Activated naive CD4-positive, alpha-beta T cell treated with anti-CD3 and anti-CD28 coated beads, Interleukin-2, amount 50 U/mL, for 24 hours (primary cell): ENCODE measurements around the gene NADSYN1.

ENCODE experiments used
- H3K27ac Mint-ChIP-seq: one replicate; pipeline ENCODE4 v1.8.0; 2021; ENCODE audit warnings: mild to moderate bottlenecking, mixed read lengths
- H3K27me3 Mint-ChIP-seq: one replicate; pipeline ENCODE4 v1.8.0; 2021; ENCODE audit warnings: mixed read lengths
- H3K36me3 Mint-ChIP-seq: one replicate; pipeline ENCODE4 v1.8.0; 2021; ENCODE audit warnings: mixed read lengths
- H3K4me1 Mint-ChIP-seq: one replicate; pipeline ENCODE4 v1.8.0; 2021; ENCODE audit warnings: mixed read lengths
- H3K4me3 Mint-ChIP-seq: one replicate; pipeline ENCODE4 v1.8.0; 2021; ENCODE audit warnings: mild to moderate bottlenecking, mixed read lengths
- H3K9me3 Mint-ChIP-seq: one replicate; pipeline ENCODE4 v1.8.0; 2021; ENCODE audit warnings: mixed read lengths

NADSYN1 gene

DNA sequence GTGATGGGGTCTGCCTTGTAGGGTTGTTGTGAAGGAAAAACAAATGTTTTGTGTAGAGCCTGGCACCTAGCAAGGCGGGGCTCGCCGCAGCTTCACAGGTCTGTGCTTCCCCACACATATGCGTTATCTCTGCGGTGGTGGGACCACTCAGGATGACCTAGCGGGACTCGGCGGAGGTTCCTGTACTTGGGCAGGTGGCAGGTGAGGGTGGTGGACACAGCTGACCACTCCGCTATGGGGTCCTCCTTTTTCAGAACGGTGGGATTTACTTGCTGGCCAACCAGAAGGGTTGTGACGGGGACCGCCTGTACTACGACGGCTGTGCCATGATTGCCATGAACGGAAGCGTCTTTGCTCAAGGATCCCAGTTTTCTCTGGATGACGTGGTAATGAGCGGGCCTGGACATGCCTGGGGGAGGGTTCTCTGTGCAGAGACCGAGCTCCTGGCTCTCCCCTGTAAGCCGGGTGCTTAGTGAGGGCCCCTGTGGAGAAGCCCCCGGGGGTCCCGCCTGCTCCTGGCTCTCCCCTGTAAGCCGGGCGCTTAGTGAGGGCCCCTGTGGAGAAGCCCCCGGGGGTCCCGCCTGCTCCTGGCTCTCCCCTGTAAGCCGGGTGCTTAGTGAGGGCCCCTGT lies 21.3 kb downstream of the NADSYN1 start:
- Mint-ChIP-seq H3K4me3 (no peak overlapping the region), H3K27me3 (no peaks in the 10 kb centered on the region), H3K9me3 (no peaks in the 10 kb centered on the region), H3K36me3 (peaks cover 8% of the 10 kb centered on the region), H3K4me1 (no peaks in the 10 kb centered on the region), H3K27ac (no peak overlapping the region)

DNA sequence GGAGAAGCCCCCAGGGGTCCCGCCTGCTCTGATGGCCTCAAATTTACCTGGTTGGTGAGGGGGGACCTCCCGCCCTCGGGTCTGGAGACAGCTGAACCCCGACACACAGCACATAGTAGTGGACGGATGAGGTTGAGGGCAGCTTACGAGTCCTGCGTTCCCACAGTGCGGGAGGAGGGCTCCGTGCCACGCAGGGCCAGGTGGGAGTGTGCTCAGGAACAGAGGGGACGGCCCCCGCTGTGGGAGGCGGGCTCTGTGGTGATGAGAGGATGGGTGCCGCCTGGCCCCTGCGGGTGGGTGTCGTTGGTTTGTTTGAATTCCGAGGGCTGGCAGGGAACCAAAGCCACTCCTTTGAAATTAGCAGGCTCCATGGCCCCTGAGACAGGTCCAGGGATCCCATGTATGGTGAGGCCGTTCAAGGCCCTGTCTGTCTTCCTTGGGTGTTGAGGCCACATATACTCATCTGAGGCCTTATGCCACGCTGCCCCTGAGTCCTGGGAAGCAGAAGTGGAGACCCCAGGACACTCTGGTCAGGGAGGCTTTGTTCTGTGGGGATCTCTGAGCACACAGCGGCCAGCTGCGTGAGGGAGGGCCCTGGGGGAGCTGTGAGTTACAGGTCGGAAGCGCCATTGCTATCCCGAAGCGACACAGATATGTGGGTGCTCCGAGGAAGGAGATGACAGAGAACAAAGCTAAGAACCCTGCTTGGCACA lies 21.9 kb downstream of the NADSYN1 start:
- Mint-ChIP-seq H3K36me3 (peaks cover 10% of the 10 kb centered on the region), H3K9me3 (no peaks in the 10 kb centered on the region), H3K4me1 (no peaks in the 10 kb centered on the region), H3K4me3 (no peak overlapping the region), H3K27me3 (no peaks in the 10 kb centered on the region), H3K27ac (no peak overlapping the region)

DNA sequence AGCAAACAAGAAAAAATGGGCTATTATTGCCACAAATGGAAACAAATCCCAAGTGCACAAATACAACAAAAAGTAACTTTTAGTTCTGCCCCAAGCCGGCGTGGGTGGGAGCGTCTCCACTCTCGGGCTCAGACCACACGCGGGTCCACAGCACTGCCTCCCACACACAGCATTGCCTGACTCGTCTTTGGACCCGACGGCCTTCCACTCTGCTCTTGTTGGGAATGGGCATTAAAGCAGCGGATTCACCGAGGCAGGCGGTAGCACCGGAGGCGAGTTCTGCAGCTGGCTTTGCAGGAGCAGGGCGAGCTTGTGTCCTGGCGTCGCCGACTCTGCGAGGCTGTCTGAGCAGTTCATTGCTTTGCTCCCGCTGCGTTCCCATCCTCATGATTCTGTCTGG lies 23.0 kb downstream of the NADSYN1 start:
- peaks cover 10% of the 10 kb centered on the region for H3K36me3 Mint-ChIP-seq

DNA sequence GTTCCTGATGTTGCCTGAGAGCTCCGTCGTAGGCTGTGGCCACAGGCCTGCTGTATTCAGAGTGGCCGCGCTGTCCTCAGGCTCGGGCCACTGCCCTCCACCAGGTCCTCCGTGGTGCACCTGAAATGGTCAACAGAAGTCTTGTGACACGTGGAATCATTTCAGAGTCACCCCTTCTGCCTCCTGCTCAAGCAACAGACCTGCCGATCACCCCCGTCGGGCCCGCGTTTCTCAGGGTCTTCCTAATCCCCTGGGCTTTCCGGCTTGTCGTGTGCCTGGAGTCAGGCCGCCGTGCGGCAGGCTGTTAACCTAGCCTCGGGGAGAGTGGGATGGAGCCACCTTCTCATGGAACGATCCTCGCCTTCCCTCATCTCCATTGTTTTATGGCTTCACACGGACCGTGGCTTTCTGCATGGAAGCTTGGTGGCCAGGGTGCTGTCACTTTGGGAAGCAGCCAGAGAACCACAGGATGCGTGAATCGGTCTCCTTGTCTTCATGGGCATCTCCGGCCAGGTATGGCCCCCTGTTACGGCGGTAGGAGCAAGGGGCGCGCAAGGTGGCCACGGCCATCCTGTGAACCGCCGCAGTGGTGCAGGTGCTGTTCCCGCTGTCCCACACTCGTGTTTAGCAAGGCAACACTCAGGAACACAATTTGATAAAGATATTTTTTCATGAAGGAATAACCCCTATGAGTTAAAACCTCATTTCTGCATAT lies 24.1 kb downstream of the NADSYN1 start:
- Mint-ChIP-seq H3K36me3 (peaks cover 13% of the 10 kb centered on the region), H3K4me3 (no peak overlapping the region), H3K4me1 (no peaks in the 10 kb centered on the region), H3K9me3 (no peaks in the 10 kb centered on the region), H3K27me3 (no peaks in the 10 kb centered on the region), H3K27ac (no peak overlapping the region)

More for the DNA sequence above, 23.0 kb downstream of the NADSYN1 start:
- H3K27me3 Mint-ChIP-seq: no peaks in the 10 kb centered on the region
- no peaks in the 10 kb centered on the region for H3K4me1 Mint-ChIP-seq
- no peak overlapping the region for H3K27ac Mint-ChIP-seq
- H3K4me3 Mint-ChIP-seq: no peak overlapping the region
- no peaks in the 10 kb centered on the region for H3K9me3 Mint-ChIP-seq

DNA sequence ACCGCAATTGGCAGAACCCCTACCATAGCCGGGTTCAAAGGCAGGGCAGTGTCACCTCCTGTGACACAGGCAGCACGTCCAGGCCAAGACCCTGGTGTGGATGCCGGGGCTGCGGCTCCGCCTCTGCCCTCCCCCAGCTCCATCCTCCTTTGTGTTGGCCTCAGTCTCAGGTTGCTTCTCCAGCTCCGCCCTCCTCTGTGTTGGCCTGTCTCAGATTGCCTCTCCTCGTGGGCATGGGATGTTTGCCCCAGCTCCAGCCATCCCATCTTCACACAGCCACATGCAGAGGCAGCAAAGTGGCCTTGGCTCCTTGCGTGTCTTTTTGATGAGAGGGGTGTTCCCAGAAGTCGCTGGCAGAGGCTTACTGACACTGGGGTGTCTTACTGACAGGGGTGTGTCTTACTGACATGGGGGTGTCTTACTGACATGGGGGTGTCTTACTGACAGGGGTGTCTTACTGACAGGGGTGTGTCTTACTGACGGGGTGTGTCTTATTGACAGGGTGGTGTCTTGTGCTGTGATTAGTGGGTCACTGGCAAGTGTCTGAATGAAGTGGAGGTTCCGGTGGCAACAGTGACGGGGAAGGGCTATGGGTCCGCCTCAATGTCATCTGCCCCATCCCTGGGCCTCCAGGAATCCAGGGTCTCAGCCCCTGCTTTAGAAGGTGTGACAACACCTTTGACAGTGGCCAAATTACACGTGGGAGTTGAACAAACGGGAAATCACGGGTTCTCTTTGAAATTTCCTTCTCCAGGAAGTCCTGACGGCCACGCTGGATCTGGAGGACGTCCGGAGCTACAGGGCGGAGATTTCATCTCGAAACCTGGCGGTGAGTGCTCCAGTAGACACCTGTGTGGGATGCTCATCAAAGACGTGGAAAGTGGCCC lies 24.9 kb downstream of the NADSYN1 start:
- peaks cover 13% of the 10 kb centered on the region for H3K36me3 Mint-ChIP-seq

DNA sequence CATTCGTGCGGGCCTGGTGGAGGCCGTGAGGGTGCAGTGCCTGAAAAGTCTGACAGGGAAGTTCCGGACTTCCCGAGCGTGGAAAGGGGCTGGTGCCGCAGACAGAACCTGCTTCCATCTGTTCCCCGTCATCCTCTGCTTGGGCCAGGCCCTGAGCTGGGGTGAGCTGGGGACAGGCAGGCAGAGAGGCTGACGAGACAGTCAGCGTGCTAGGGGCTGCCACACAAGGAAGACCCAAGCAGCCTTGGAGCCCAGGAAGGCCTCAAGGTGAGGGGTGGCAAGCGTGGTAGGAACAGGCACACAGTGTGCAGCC lies 25.5 kb downstream of the NADSYN1 start:
- Mint-ChIP-seq H3K27ac (no peak overlapping the region), H3K27me3 (no peaks in the 10 kb centered on the region), H3K4me1 (no peaks in the 10 kb centered on the region), H3K4me3 (no peak overlapping the region), H3K36me3 (peaks cover 17% of the 10 kb centered on the region), H3K9me3 (no peaks in the 10 kb centered on the region)

More for the DNA sequence above, 24.9 kb downstream of the NADSYN1 start:
- no peaks in the 10 kb centered on the region for H3K4me1 Mint-ChIP-seq
- H3K9me3 Mint-ChIP-seq: no peaks in the 10 kb centered on the region
- no peaks in the 10 kb centered on the region for H3K27me3 Mint-ChIP-seq
- no peak overlapping the region for H3K4me3 Mint-ChIP-seq
- H3K27ac Mint-ChIP-seq: no peak overlapping the region

DNA sequence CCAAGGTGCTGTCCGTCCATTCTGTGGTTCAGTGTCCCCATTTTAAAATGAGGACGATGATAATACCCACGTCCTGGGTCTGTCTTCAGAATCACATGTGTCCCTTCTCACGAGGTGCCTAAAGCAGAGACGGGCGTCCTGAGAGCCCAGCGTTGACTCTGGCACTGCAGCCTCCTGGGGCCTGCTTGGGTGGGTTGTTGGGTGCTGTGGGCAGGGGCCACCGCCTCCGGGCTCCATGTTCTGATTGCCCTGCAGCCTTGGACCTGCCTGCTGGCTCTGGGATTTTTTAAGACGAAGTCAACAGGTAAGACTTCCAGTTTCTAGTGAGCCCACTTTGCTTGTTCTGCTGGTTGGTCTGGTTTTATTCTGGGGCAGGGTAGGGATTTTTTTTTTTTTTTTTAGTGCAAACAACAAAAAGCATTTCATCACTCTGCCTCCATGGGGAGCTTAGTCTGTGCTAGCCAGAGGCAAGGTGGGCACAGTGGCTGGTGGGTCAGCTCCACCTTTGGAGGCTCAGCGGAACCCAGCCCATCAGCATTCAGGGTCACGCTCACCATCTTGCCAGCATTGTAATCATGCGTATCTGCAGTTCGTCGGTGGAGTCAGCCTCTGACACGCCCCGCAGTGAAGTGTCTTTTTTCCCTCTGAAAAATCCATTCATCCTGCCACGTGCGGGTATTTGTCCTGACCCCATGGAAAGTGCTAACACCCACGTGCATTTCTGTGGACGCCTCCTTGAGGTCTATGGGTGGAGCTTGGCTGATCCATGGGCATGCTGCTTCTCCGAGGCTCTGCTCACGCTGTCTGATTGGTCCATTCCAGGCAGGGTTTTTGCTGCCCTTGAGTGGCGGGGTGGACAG lies 28.3 kb downstream of the NADSYN1 start:
- peaks cover 31% of the 10 kb centered on the region for H3K36me3 Mint-ChIP-seq
- H3K27me3 Mint-ChIP-seq: no peaks in the 10 kb centered on the region
- no peaks in the 10 kb centered on the region for H3K4me1 Mint-ChIP-seq
- H3K4me3 Mint-ChIP-seq: no peak overlapping the region
- no peak overlapping the region for H3K27ac Mint-ChIP-seq
- H3K9me3 Mint-ChIP-seq: no peaks in the 10 kb centered on the region

DNA sequence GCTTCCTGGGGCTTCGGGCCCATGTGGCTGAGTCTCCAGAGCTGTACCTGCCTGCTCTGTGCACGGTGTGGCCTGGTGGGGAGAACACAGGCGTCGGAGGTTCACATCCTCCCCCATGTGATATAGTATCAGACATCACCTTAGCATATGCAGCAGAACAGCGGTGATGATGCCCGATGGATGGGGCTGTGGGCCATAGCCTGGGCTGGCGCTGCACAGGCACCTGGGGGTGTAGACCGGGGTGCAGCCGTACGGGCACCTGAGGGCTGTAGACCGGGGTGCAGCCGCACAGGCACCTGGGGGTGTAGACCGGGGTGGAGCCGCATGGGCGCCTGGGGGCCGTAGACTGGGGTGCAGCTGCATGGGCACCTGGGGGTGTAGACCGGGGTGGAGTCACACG lies 29.2 kb downstream of the NADSYN1 start:
- no peak overlapping the region for H3K27ac Mint-ChIP-seq
- H3K4me3 Mint-ChIP-seq: no peak overlapping the region
- no peaks in the 10 kb centered on the region for H3K9me3 Mint-ChIP-seq
- H3K36me3 Mint-ChIP-seq: peaks cover 32% of the 10 kb centered on the region
- no peaks in the 10 kb centered on the region for H3K4me1 Mint-ChIP-seq
- H3K27me3 Mint-ChIP-seq: no peaks in the 10 kb centered on the region

DNA sequence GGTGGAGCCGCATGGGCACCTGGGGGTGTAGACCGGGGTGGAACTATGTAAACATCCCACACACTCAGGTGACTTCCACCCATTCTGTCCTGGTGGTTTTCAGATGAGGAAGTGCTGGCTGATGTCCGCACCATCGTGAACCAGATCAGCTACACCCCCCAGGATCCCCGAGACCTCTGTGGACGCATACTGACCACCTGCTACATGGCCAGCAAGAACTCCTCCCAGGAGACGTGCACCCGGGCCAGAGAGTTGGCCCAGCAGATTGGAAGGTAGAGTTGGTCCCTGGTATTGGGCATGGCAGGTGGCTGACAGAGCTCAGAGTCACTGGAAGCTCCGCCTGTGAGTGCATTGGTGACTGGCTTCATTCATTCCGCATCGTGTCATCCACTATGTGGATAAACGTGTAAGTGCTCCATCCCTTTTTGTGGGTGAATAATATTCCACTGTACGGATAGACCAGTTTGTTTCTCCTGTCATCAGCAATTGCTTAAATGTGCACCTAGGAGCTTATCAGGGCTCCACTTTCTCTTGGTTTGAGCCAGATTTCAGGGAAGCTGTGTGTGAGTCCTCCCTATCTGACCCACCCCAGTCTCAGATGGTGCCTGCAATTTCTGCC lies 29.9 kb downstream of the NADSYN1 start:
- H3K36me3 Mint-ChIP-seq: peaks cover 32% of the 10 kb centered on the region
- no peak overlapping the region for H3K4me3 Mint-ChIP-seq
- no peaks in the 10 kb centered on the region for H3K9me3 Mint-ChIP-seq
- no peaks in the 10 kb centered on the region for H3K27me3 Mint-ChIP-seq
- H3K4me1 Mint-ChIP-seq: no peaks in the 10 kb centered on the region
- no peak overlapping the region for H3K27ac Mint-ChIP-seq

DNA sequence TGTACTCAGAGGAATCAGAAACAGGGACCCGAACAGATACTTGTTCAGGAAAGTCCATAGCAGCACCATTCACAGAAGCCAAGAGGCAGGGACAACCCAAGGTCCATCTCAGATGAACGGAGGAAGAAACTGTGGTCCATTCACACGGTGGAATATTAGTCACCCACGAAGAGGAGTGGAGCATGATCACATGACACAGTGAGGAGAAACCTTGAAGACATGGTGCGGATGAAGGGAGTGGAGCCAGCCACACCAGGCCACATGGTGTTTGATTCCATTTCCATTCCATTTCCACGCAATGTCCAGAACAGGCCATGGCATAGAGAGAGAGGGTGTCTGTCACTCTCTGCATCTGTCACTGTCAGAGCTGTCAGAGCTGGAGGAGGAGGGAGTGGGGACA lies 30.7 kb downstream of the NADSYN1 start:
- H3K4me3 Mint-ChIP-seq: no peak overlapping the region
- no peak overlapping the region for H3K27ac Mint-ChIP-seq
- peaks cover 2% of the 10 kb centered on the region for H3K4me1 Mint-ChIP-seq
- peaks cover 36% of the 10 kb centered on the region for H3K36me3 Mint-ChIP-seq
- no peaks in the 10 kb centered on the region for H3K27me3 Mint-ChIP-seq
- H3K9me3 Mint-ChIP-seq: no peaks in the 10 kb centered on the region

DNA sequence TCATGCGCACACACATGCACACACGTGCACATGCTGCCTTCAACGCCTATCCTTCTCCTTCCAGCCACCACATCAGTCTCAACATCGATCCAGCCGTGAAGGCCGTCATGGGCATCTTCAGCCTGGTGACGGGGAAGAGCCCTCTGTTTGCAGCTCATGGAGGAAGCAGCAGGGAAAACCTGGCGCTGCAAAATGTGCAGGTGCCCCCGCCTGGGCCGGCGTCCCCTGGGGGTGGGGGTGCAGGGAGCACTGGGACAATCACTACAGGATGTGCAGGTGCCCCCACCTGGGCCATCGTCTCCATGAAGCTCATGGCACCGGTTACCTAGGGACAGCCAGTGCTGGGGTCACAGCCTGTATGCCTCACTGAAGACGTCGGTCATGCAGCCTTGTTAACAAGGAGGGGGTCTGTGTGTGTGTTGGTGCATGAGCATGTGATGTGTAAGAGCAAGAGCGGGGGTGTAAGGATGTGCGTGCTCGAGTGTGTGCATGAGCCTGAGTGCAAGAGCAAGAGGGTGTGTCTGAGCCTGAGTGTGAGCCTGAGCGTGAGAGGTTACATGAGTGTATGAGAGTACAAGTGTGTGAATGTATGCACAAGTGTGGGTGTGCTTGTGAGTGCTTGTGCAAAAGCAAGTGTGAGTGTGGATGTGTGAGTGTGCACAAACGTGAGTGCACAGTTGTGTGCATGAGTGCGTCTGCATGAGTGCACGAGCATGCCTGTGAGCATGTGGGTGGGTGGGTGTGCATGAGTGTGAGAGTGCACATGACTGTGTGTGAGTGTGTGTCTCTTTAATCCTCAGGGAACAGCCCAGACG lies 31.5 kb downstream of the NADSYN1 start:
- Mint-ChIP-seq H3K27ac (no peak overlapping the region), H3K36me3 (peaks cover 40% of the 10 kb centered on the region), H3K4me1 (peaks cover 10% of the 10 kb centered on the region), H3K4me3 (no peak overlapping the region), H3K9me3 (no peaks in the 10 kb centered on the region), H3K27me3 (no peaks in the 10 kb centered on the region)

DNA sequence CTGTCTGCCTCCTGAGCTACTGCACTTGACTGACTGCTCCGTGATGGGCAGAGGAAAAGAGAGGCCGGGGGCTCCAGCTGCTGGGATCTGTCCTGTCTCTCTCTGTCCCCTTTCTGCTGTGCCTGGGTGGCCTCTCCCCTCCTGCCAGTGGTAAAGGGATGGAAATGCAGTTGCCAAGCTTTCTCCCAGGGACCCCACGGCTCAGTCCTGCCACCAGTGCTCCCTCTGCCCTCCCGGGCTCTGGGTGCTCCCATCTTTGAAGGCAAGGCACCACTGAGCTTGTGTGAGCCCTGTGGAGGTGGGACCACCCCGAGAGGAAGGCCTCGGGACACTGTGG lies 32.0 kb downstream of the NADSYN1 start:
- Mint-ChIP-seq H3K4me3 (no peak overlapping the region), H3K9me3 (no peaks in the 10 kb centered on the region), H3K27me3 (no peaks in the 10 kb centered on the region), H3K4me1 (peaks cover 11% of the 10 kb centered on the region), H3K36me3 (peaks cover 40% of the 10 kb centered on the region), H3K27ac (no peak overlapping the region)

DNA sequence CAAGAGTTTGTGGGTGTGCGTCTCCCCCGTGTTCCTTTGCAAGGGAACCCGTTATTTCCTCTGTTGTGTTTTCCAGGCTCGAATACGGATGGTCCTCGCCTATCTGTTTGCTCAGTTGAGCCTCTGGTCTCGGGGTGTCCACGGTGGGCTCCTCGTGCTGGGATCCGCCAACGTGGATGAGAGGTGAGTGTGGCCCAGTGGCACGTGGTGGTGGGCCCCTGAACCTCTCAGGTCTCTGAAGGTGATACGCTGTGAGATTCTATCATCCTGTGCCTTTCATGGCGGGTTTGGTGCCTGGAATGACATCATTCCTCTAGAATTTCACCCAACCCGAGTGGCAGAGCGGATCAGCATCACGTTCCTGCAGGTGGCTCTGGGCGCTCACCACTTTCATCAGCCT lies 32.5 kb downstream of the NADSYN1 start:
- no peaks in the 10 kb centered on the region for H3K9me3 Mint-ChIP-seq
- H3K27me3 Mint-ChIP-seq: no peaks in the 10 kb centered on the region
- H3K27ac Mint-ChIP-seq: no peak overlapping the region
- H3K36me3 Mint-ChIP-seq: peaks cover 41% of the 10 kb centered on the region
- no peak overlapping the region for H3K4me3 Mint-ChIP-seq
- peaks cover 11% of the 10 kb centered on the region for H3K4me1 Mint-ChIP-seq

DNA sequence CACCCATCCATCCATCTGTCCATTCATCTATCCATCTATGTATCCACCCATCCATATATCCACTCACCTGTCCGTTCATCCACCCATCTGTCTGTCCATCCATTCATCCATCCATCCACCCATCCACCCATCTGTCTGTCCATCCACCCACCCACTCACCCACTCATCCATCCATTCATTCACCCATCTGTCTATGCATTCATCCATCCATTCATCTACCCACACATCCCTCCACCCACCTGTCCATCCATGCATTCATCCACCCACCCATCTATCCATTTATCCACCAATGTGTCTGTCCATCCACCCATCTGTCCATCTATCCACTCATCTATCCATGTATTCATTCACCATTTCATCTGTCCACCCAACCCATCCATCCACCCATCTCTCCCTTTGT lies 33.3 kb downstream of the NADSYN1 start:
- H3K27me3 Mint-ChIP-seq: no peaks in the 10 kb centered on the region
- peaks cover 11% of the 10 kb centered on the region for H3K4me1 Mint-ChIP-seq
- H3K27ac Mint-ChIP-seq: no peak overlapping the region
- peaks cover 44% of the 10 kb centered on the region for H3K36me3 Mint-ChIP-seq
- no peak overlapping the region for H3K4me3 Mint-ChIP-seq
- H3K9me3 Mint-ChIP-seq: no peaks in the 10 kb centered on the region
